HepG2 (cell line): ENCODE data around the gene CAT. TPM values are rescaled to one million over a fixed set of nuclear protein-coding genes. Genes with fewer than 3 reads are reported as not detected.
A peak's percentile ranks its signal among the peaks of the same experiment; 100 is the strongest.

Source experiments
- CHCHD3 ChIP-seq: sonication (generic); formaldehyde crosslinking; IDR thresholded peaks from 2 replicates; pipeline ENCODE4 v1.8.0; 2022; ENCODE audit warnings: mild to moderate bottlenecking, missing genetic modification reagents, moderate library complexity
- ELF3 ChIP-seq: IDR thresholded peaks from 2 replicates; pipeline ENCODE4 v1.6.1; 2016; ENCODE audit warnings: missing genetic modification reagents, missing compliant biosample characterization
- FUBP1 ChIP-seq: sonication (generic); formaldehyde crosslinking; IDR thresholded peaks from 2 replicates; pipeline ENCODE4 v1.5.1; 2020; ENCODE audit warnings: missing genetic modification reagents, mild to moderate bottlenecking, borderline replicate concordance
- HDAC2 ChIP-seq: sonication (generic); formaldehyde crosslinking; IDR thresholded peaks from 2 replicates; pipeline ENCODE4 v1.4.0; 2020; ENCODE audit warnings: missing genetic modification reagents
- HNRNPK ChIP-seq: fragments of 200-400 bp; formaldehyde crosslinking; IDR thresholded peaks from 2 replicates; pipeline ENCODE4 v1.6.1; 2018; ENCODE audit warnings: low read length, low read depth, moderate library complexity, mild to moderate bottlenecking; ENCODE audit not compliant: poor library complexity, severe bottlenecking
- KMT2A ChIP-seq: sonication (generic); formaldehyde crosslinking; IDR thresholded peaks from 2 replicates; pipeline ENCODE4 v1.4.0; 2020; ENCODE audit warnings: missing genetic modification reagents
- MIXL1 ChIP-seq: IDR thresholded peaks from 2 replicates; pipeline ENCODE4 v1.6.1; 2016
- MTF1 ChIP-seq: sonication (generic); formaldehyde crosslinking; IDR thresholded peaks from 2 replicates; pipeline ENCODE4 v1.5.0; 2020; ENCODE audit warnings: missing genetic modification reagents
- NBN ChIP-seq: fragments of 450-650 bp; conservative IDR thresholded peaks from 2 replicates; pipeline ENCODE4 v1.6.1; 2017
- NCOA2 ChIP-seq: sonication (generic); formaldehyde crosslinking; IDR thresholded peaks from 2 replicates; pipeline ENCODE4 v1.8.0; 2022; ENCODE audit warnings: inconsistent platforms
- NFIB ChIP-seq: sonication (generic); formaldehyde crosslinking; IDR thresholded peaks from 2 replicates; pipeline ENCODE4 v1.9.0; 2021; ENCODE audit warnings: missing genetic modification reagents, mild to moderate bottlenecking, borderline replicate concordance
- PAXIP1 ChIP-seq: sonication (generic); formaldehyde crosslinking; conservative IDR thresholded peaks from 2 replicates; pipeline ENCODE4 v1.4.0; 2020; ENCODE audit warnings: mild to moderate bottlenecking, missing genetic modification reagents, moderate library complexity
- PCBP1 ChIP-seq: fragments of 200-400 bp; formaldehyde crosslinking; IDR thresholded peaks from 2 replicates; pipeline ENCODE4 v1.6.1; 2017; ENCODE audit warnings: mild to moderate bottlenecking, low read depth, low read length, borderline replicate concordance
- PPARG ChIP-seq: conservative IDR thresholded peaks from 2 replicates; pipeline ENCODE4 v1.6.1; 2016; ENCODE audit warnings: missing biosample characterization, missing genetic modification reagents
- REPIN1 ChIP-seq: sonication (generic); formaldehyde crosslinking; IDR thresholded peaks from 2 replicates; pipeline ENCODE4 v1.8.0; 2022; ENCODE audit warnings: missing genetic modification reagents, low read depth, mild to moderate bottlenecking, borderline replicate concordance
- SAP130 ChIP-seq: IDR thresholded peaks from 2 replicates; pipeline ENCODE4 v1.6.1; 2016; ENCODE audit warnings: low read depth
- TCF7L2 ChIP-seq: IDR thresholded peaks from 2 replicates; pipeline ENCODE4 v1.6.1; 2011; ENCODE audit warnings: mild to moderate bottlenecking, low read depth, low read length, moderate library complexity
- TGIF2 ChIP-seq: IDR thresholded peaks from 2 replicates; pipeline ENCODE4 v1.6.1; 2016; ENCODE audit warnings: control low read depth, missing compliant biosample characterization
- ZFP82 ChIP-seq: sonication (generic); formaldehyde crosslinking; IDR thresholded peaks from 2 replicates; pipeline ENCODE4 v1.5.1; 2020; ENCODE audit warnings: mild to moderate bottlenecking, missing genetic modification reagents, borderline replicate concordance
- ZMYM2 ChIP-seq: sonication (generic); formaldehyde crosslinking; IDR thresholded peaks from 2 replicates; pipeline ENCODE4 v1.8.0; 2022; ENCODE audit warnings: mild to moderate bottlenecking, missing genetic modification reagents
- ZNF670 ChIP-seq: sonication (generic); formaldehyde crosslinking; IDR thresholded peaks from 2 replicates; pipeline ENCODE4 v1.8.0; 2022; ENCODE audit warnings: mild to moderate bottlenecking, missing genetic modification reagents, borderline replicate concordance
- polyA plus RNA-seq, 8 experiments: library from polyadenylated mRNA; depleted of rRNA in 3 of 8; stranded (reverse) in 7 of 8; unstranded in 1 of 8; fragments of >200 nt; fragmentation: Illumina TruSeq in 4 of 8; extraction: Trizol in 4 of 8; gene quantifications; 2 replicates each; pipeline versions ENCODE4 v1.2.1 to v1.2.3, GENCODE V29; 2011 to 2016; ENCODE audit warnings: low read depth in 4 of 8, missing spikeins in 1 of 8, mixed read lengths in 1 of 8; ENCODE audit not compliant: insufficient read depth in 1 of 8
- total RNA-seq, 5 experiments: library from RNA; depleted of rRNA; stranded (reverse); fragments of >200 nt; fragmentation: Illumina TruSeq; extraction: Trizol; gene quantifications; 2 replicates each; pipeline ENCODE4 v1.2.3, GENCODE V29; 2016; ENCODE audit warnings: low read depth in 1 of 5
- TF ChIP-seq, protein P1 (sequence below): sonication (generic); formaldehyde crosslinking; IDR thresholded peaks from 2 replicates; pipeline ENCODE4 v1.8.0; 2022; ENCODE audit warnings: mild to moderate bottlenecking, missing genetic modification reagents, moderate library complexity

Gene CAT
- total and polyA plus RNA-seq, 2 of the 13 experiments (the other 11 are each of a cell fraction or from before 2014, with no cell fraction given): 107 to 136 TPM

DNA sequence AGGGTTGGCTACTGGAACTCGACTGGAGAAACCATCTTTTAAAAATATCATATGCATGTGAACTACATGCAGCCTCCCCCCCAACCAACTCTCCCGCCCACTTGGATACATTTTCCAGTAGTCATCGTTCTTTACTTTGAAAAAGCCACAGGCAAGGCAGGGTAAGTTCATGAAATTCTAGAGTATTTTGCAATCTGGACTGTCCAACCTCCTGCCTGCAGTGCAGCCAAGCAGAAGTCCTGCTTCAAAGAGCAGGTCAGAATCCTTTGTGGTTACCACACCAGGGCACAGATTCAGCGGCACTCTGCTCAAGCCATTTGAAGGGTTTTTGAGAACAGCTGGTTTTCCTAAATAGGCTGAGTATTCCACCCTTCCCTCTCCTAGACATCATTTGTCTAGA, 62.8 kb downstream of the CAT start (continued):
- TF ChIP-seq MIXL1 (CRISPR knock-in tag) (no peak), CHCHD3 (CRISPR knock-in tag) (no peak), PAXIP1 (CRISPR knock-in tag) (peak; percentile 64), ELF3 (peak; percentile 35; the same call in 1 of the 2 replicates), HNRNPK (no peak), ZNF670 (CRISPR knock-in tag) (peak; percentile 56; the same call in 1 of the 2 replicates), NCOA2 (peak; percentile 77), NBN (no peak), NFIB (CRISPR knock-in tag) (no peak), ZFP82 (CRISPR knock-in tag) (no peak), SAP130 (CRISPR knock-in tag) (peak; percentile 68), TCF7L2 (no peak), REPIN1 (CRISPR knock-in tag) (peak; percentile 61; the same call in 1 of the 2 replicates), TGIF2 (CRISPR knock-in tag) (no peak), MTF1 (CRISPR knock-in tag) (no peak), FUBP1 (no peak), ZMYM2 (peak; percentile 61; the same call in 1 of the 2 replicates), PPARG (0 out of 2 replicates have a peak, but pooled peaks have one; percentile 30), HDAC2 (CRISPR knock-in tag) (peak; percentile 67), KMT2A (CRISPR knock-in tag) (no peak), PCBP1 (no peak)
- TF ChIP-seq, protein P1, sequence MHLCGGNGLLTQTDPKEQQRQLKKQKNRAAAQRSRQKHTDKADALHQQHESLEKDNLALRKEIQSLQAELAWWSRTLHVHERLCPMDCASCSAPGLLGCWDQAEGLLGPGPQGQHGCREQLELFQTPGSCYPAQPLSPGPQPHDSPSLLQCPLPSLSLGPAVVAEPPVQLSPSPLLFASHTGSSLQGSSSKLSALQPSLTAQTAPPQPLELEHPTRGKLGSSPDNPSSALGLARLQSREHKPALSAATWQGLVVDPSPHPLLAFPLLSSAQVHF (CRISPR knock-in tag): no peak
